HL-60 (cell line): ENCODE data around the gene SNX18.

Experiments used
- DNase-seq, 2 experiments: peaks; one replicate each; pipeline ENCODE4 v3.0.0-alpha.2; 2010 to 2020; ENCODE audit warnings: low read depth in 1 of 2, low spot score in 1 of 2
- H3K27ac ChIP-seq: fragments of 250-450 bp; sonication (Bioruptor Pico); replicated peaks from 2 replicates; pipeline ENCODE4 v1.5.1; 2020; ENCODE audit warnings: mild to moderate bottlenecking, moderate library complexity
- H3K27me3 ChIP-seq: fragments of 250-450 bp; sonication (Bioruptor Pico); 2 replicates; pipeline ENCODE4 v1.5.1; 2021; ENCODE audit warnings: mild to moderate bottlenecking, moderate library complexity; ENCODE audit not compliant: insufficient read depth, poor library complexity, severe bottlenecking
- H3K4me3 ChIP-seq: replicated peaks from 2 replicates; pipeline ENCODE4 v1.5.1; 2011; ENCODE audit warnings: mild to moderate bottlenecking, control low read depth, low read length; ENCODE audit not compliant: insufficient read depth
- CTCF ChIP-seq: IDR thresholded peaks from one replicate; pipeline ENCODE4 v1.5.1; 2011; ENCODE audit warnings: low read length, control low read depth, inconsistent platforms; ENCODE audit not compliant: insufficient read depth
- GABPA ChIP-seq: IDR thresholded peaks from 2 replicates; pipeline ENCODE4 v1.6.1; 2012; ENCODE audit warnings: low read depth
- POLR2AphosphoS5 ChIP-seq: IDR thresholded peaks from 2 replicates; pipeline ENCODE4 v1.6.1; 2012; ENCODE audit warnings: low read depth
- REST ChIP-seq: IDR thresholded peaks from 2 replicates; pipeline ENCODE4 v1.6.1; 2012; ENCODE audit warnings: low read depth; ENCODE audit not compliant: insufficient replicate concordance
- SPI1 ChIP-seq: IDR thresholded peaks from 2 replicates; pipeline ENCODE4 v1.6.1; 2012; ENCODE audit warnings: low read depth, mild to moderate bottlenecking, borderline replicate concordance
- long read RNA-seq: library from polyadenylated mRNA; unstranded; transcript quantifications from one replicate; pipeline ENCODE4 v2.0.0, GENCODE V29; 2020

SNX18 gene
- long read RNA-seq, full-length matches to known transcripts = 1 of 2 reads
- long read RNA-seq, partial matches to known transcripts = 0 of 2 reads
- long read RNA-seq, other reads (novel, unspliced or antisense) = 1 of 2 reads

GRCh38 chr5:54517512-54518145 is at the start of gene SNX18:
TSS of gene SNX18 (plus strand) at chr5:54517759. CDS start at chr5:54517953, 194 bp downstream.
- Histone ChIP-seq H3K27ac (peak within 1 kb of the TSS; percentile 70), H3K4me3 (peak within 1 kb of the TSS; percentile 61), H3K27me3 (no peaks in the 10 kb centered on the region)
- TF ChIP-seq SPI1 (no peak), CTCF (no peak), REST (no peak), POLR2AphosphoS5 (no peak), GABPA (no peak)
- peak; percentile 51 to 78 for DNase-seq

GRCh38 chr5:54469622-54470021 is 47.9 kb upstream of the SNX18 start:
- Histone ChIP-seq H3K27ac (no peak overlapping the region), H3K4me3 (no peak overlapping the region), H3K27me3 (no peaks in the 10 kb centered on the region)
- DNase-seq = no peak
- TF ChIP-seq CTCF = no peak
- TF ChIP-seq REST = no peak
- TF ChIP-seq GABPA = no peak
- no peak for TF ChIP-seq POLR2AphosphoS5
- TF ChIP-seq SPI1 = no peak

GRCh38 chr5:54470128-54470527 is 47.4 kb upstream of the SNX18 start:
- TF ChIP-seq POLR2AphosphoS5 (no peak), SPI1 (no peak), GABPA (no peak), REST (no peak), CTCF (no peak)
- H3K4me3 ChIP-seq = no peak overlapping the region
- H3K27me3 ChIP-seq = no peaks in the 10 kb centered on the region
- DNase-seq = no peak
- H3K27ac ChIP-seq = no peak overlapping the region
